Activated CD4-positive, CD25-positive, alpha-beta regulatory T cell treated with anti-CD3 and anti-CD28 coated beads, Interleukin-2, amount 50 U/mL, for 16 hours (primary cell): ENCODE measurements around the gene PRKCA.

Source experiments
- DNase-seq: peaks from one replicate; pipeline ENCODE4 v3.0.0-alpha.2; 2020; ENCODE audit warnings: low read depth, low spot score

Gene PRKCA

GRCh38 chr17:66413559-66414520 lies 111.4 kb downstream of the PRKCA start:
- DNase-seq, result no peak

- no peak for DNase-seq
Measured at GRCh38 chr17:66414561-66415175, 112.3 kb downstream of the PRKCA start.

- no peak for DNase-seq
Measured at GRCh38 chr17:66415366-66416206, 113.2 kb downstream of the PRKCA start.

- no peak for DNase-seq
Measured at GRCh38 chr17:66416207-66416940, 114.0 kb downstream of the PRKCA start.

GRCh38 chr17:66417300-66417719 lies 114.9 kb downstream of the PRKCA start:
- DNase-seq, result no peak

- no peak for DNase-seq
Measured at GRCh38 chr17:66420961-66421371, 118.6 kb downstream of the PRKCA start.

GRCh38 chr17:66422186-66422585 lies 119.8 kb downstream of the PRKCA start:
- no peak for DNase-seq

- no peak for DNase-seq
Measured at GRCh38 chr17:66423056-66423955, 120.9 kb downstream of the PRKCA start.

- no peak for DNase-seq
Measured at GRCh38 chr17:66425756-66426396, 123.5 kb downstream of the PRKCA start.

GRCh38 chr17:66426397-66427033 lies 124.1 kb downstream of the PRKCA start:
- peak; percentile 12 for DNase-seq

GRCh38 chr17:66427134-66427533 lies 124.7 kb downstream of the PRKCA start:
- no peak for DNase-seq

- DNase-seq, result no peak
Measured at GRCh38 chr17:66429680-66430079, 127.3 kb downstream of the PRKCA start.

GRCh38 chr17:66430846-66431795 lies 128.7 kb downstream of the PRKCA start:
- DNase-seq, result no peak

GRCh38 chr17:66431910-66432309 lies 129.5 kb downstream of the PRKCA start:
- no peak for DNase-seq

- DNase-seq, result no peak
Measured at GRCh38 chr17:66432411-66432957, 130.1 kb downstream of the PRKCA start.

GRCh38 chr17:66432996-66433551 lies 130.7 kb downstream of the PRKCA start:
- no peak for DNase-seq

- DNase-seq, result no peak
Measured at GRCh38 chr17:66435182-66435581, 132.8 kb downstream of the PRKCA start.
